K562 (cell line): Measurements from ENCODE around the gene RNU6-8. TPM values are rescaled to one million over a fixed set of nuclear protein-coding genes. Genes with fewer than 3 reads are reported as not detected.

Experiments
- ATAC-seq: fragments of 200-7000 bp; cut with Tn5 transposase; 3 replicates; pipeline ENCODE4 v1.9.1; 2020; ENCODE audit warnings: moderate library complexity
- BruUV-seq: library from RNA; stranded (reverse); fragments of 400-500 nt; replicated peaks from 2 replicates; lab custom pipeline; 2021; lab: Mats Ljungman, UMichigan
- CTCF ChIA-PET: fragments of 300-600 bp; formaldehyde crosslinking; extraction: SDS; loops from one replicate; lab custom pipeline; 2021; ENCODE audit warnings: low intra/inter-chr PET ratio; lab: Yijun Ruan, JAX
- POLR2A ChIA-PET: fragments of 300-600, 350-650 bp; sonication (Branson Sonifier 250); formaldehyde crosslinking; extraction: SDS; loops from one replicate; lab custom pipeline; 2021; ENCODE audit warnings: antibody characterized with exemption, inconsistent platforms; lab: Yijun Ruan, JAX
- DNase-seq, 4 experiments: peaks; one replicate each; pipeline versions ENCODE4 v3.0.0 to v3.0.0-alpha.2; 2011 to 2018; ENCODE audit warnings: low spot score in 3 of 4, mixed read lengths in 3 of 4; ENCODE audit errors: extremely low read depth in 1 of 4
- FAIRE-seq: peaks from 2 replicates; lab custom pipeline; 2011; peaks lifted over from hg19 to GRCh38; lab: Jason Lieb, UNC
- H2AFZ ChIP-seq: 2 replicates; pipeline ENCODE4 v1.6.0; 2011; ENCODE audit warnings: low read depth, low read length, control low read depth, inconsistent platforms
- H3K27ac ChIP-seq: fragments of 200-600 bp; 3 replicates; pipeline ENCODE4 v1.8.0; 2011; ENCODE audit warnings: low read depth, mild to moderate bottlenecking, control low read depth, inconsistent platforms, low read length, moderate library complexity, mixed read lengths; ENCODE audit errors: extremely low read depth
- H3K27me3 ChIP-seq, 2 experiments: fragments of 300-600 bp in 1 of 2; 2 replicates in 1 of 2; 3 replicates in 1 of 2; pipeline versions ENCODE4 v1.6.0 to v1.8.0; 2011; ENCODE audit warnings: inconsistent platforms in 2 of 2, low read length in 2 of 2, mild to moderate bottlenecking in 1 of 2, mixed read lengths in 1 of 2, moderate library complexity in 1 of 2; ENCODE audit not compliant: control insufficient read depth in 2 of 2, insufficient read depth in 2 of 2
- H3K36me3 ChIP-seq: fragments of 300-600 bp; 3 replicates; pipeline ENCODE4 v1.8.0; 2011; ENCODE audit warnings: mild to moderate bottlenecking, low read length, inconsistent platforms; ENCODE audit not compliant: control insufficient read depth, insufficient read depth
- H3K4me1 ChIP-seq, 2 experiments: fragments of 200-600 bp in 1 of 2; replicated peaks in 1 of 2; 2 replicates in 1 of 2; 3 replicates in 1 of 2; pipeline versions ENCODE4 v1.5.1 to v1.8.0; 2011; ENCODE audit warnings: inconsistent platforms in 2 of 2, low read length in 2 of 2, mild to moderate bottlenecking in 1 of 2, mixed read lengths in 1 of 2, moderate library complexity in 1 of 2; ENCODE audit not compliant: control insufficient read depth in 2 of 2, insufficient read depth in 2 of 2
- H3K4me2 ChIP-seq: 2 replicates; pipeline ENCODE4 v1.6.1; 2011; ENCODE audit warnings: low read length, control low read depth, inconsistent platforms, mixed read lengths; ENCODE audit not compliant: insufficient read depth
- H3K4me3 ChIP-seq: fragments of 200-600 bp; sonication (generic), shearing (Covaris generic); 2 replicates; pipeline ENCODE4 v1.5.1; 2016; ENCODE audit warnings: control low read depth, inconsistent platforms
- H3K79me2 ChIP-seq: fragments of 200-600 bp; 3 replicates; pipeline ENCODE4 v1.8.0; 2011; ENCODE audit warnings: low read length, inconsistent platforms; ENCODE audit not compliant: control insufficient read depth, insufficient read depth
- H3K9ac ChIP-seq, 2 experiments: 2 replicates each; pipeline versions ENCODE4 v1.6.0 to v1.6.1; 2011; ENCODE audit warnings: low read depth in 2 of 2, low read length in 2 of 2, control low read depth in 1 of 2, inconsistent platforms in 1 of 2, mild to moderate bottlenecking in 1 of 2, mixed read lengths in 1 of 2; ENCODE audit not compliant: insufficient read depth in 1 of 2
- H3K9me1 ChIP-seq: one replicate; pipeline ENCODE4 v1.6.0; 2011; ENCODE audit warnings: inconsistent platforms, mild to moderate bottlenecking, low read length, moderate library complexity; ENCODE audit not compliant: control insufficient read depth, insufficient read depth
- H3K9me3 ChIP-seq: replicated peaks from 2 replicates; pipeline ENCODE4 v1.5.1; 2011; ENCODE audit warnings: low read depth, low read length, inconsistent platforms; ENCODE audit not compliant: control insufficient read depth, insufficient read depth
- H4K20me1 ChIP-seq: replicated peaks from 2 replicates; pipeline ENCODE4 v1.6.1; 2011; ENCODE audit warnings: low read length, inconsistent platforms, mixed read lengths; ENCODE audit not compliant: control insufficient read depth, insufficient read depth
- BRF2 ChIP-seq: IDR thresholded peaks from 3 replicates; pipeline ENCODE4 v1.6.1; 2011; ENCODE audit warnings: borderline replicate concordance, mild to moderate bottlenecking; ENCODE audit not compliant: insufficient read length, insufficient read depth
- CBX5 ChIP-seq: IDR thresholded peaks from 2 replicates; pipeline ENCODE4 v1.6.1; 2014; ENCODE audit warnings: low read depth, borderline replicate concordance
- CTCFL ChIP-seq: IDR thresholded peaks from 2 replicates; pipeline ENCODE4 v1.6.1; 2011; ENCODE audit warnings: borderline replicate concordance, low read depth, mild to moderate bottlenecking, moderate library complexity, low read length; ENCODE audit not compliant: insufficient read depth, poor library complexity, severe bottlenecking
- ETV1 ChIP-seq: fragments of 450-650 bp; conservative IDR thresholded peaks from 2 replicates; pipeline ENCODE4 v1.6.1; 2016; ENCODE audit warnings: missing genetic modification characterization, control low read depth, low read depth, missing compliant biosample characterization
- FIP1L1 ChIP-seq: fragments of 200-400 bp; formaldehyde crosslinking; IDR thresholded peaks from 2 replicates; pipeline ENCODE4 v1.6.1; 2018; ENCODE audit warnings: mild to moderate bottlenecking, low read depth, low read length; ENCODE audit not compliant: poor library complexity, severe bottlenecking
- FOXO4 ChIP-seq: fragments of 450-650 bp; formaldehyde crosslinking; IDR thresholded peaks from 2 replicates; pipeline ENCODE4 v1.4.0; 2020; ENCODE audit warnings: mild to moderate bottlenecking, moderate library complexity
- MLLT1 ChIP-seq, 2 experiments: fragments of 450-650 bp; IDR thresholded peaks; 2 replicates each; pipeline ENCODE4 v1.6.1; 2016
- NFIC ChIP-seq: fragments of 450-650 bp; IDR thresholded peaks from 2 replicates; pipeline ENCODE4 v1.6.1; 2017; ENCODE audit warnings: mild to moderate bottlenecking, inconsistent platforms
- POLR2H ChIP-seq: IDR thresholded peaks from 2 replicates; pipeline ENCODE4 v1.6.1; 2016; ENCODE audit warnings: missing genetic modification characterization, low read depth, mild to moderate bottlenecking, control low read depth, missing compliant biosample characterization, moderate library complexity
- PYGO2 ChIP-seq: fragments of 450-650 bp; IDR thresholded peaks from 2 replicates; pipeline ENCODE4 v1.6.1; 2016; ENCODE audit warnings: mild to moderate bottlenecking, missing genetic modification characterization, moderate library complexity, missing compliant biosample characterization
- SMAD3 ChIP-seq: fragments of 450-650 bp; formaldehyde crosslinking; conservative IDR thresholded peaks from 2 replicates; pipeline ENCODE4 v1.4.0; 2020; ENCODE audit warnings: mild to moderate bottlenecking
- SMC3 ChIP-seq: conservative IDR thresholded peaks from 2 replicates; pipeline ENCODE4 v1.6.1; 2011; ENCODE audit warnings: low read depth, low read length, improper control_type of control experiment; ENCODE audit not compliant: insufficient read depth
- SPI1 ChIP-seq: IDR thresholded peaks from 2 replicates; pipeline ENCODE4 v1.6.1; 2011; ENCODE audit warnings: low read depth, low read length, control low read depth, borderline replicate concordance
- SRSF7 ChIP-seq: fragments of 200-400 bp; formaldehyde crosslinking; optimal IDR thresholded peaks from 2 replicates; pipeline ENCODE3; 2017; ENCODE audit warnings: mild to moderate bottlenecking, low read depth, low read length
- THRAP3 ChIP-seq: fragments of 450-650 bp; IDR thresholded peaks from 2 replicates; pipeline ENCODE4 v1.6.1; 2016; ENCODE audit warnings: mild to moderate bottlenecking, inconsistent platforms, borderline replicate concordance
- WGBS: fragments of 100-300 bp; shearing (Covaris generic); methylation state at CpG from one replicate; pipeline ENCODE4 v1.1.6; 2016; ENCODE audit warnings: low coverage, mixed read lengths; ENCODE audit not compliant: insufficient coverage; ENCODE audit errors: missing lambda C conversion rate; 5-methylcytosine and 5-hydroxymethylcytosine counted together
- in situ Hi-C: fragments of 300-500 bp; cut with MboI; formaldehyde crosslinking; loops from 4 replicates; pipeline ENCODE4 v1.15.0; 2018; ENCODE audit warnings: inconsistent platforms, mixed read lengths
- intact Hi-C: fragments of 100-400 bp; cut with micrococcal nuclease; formaldehyde crosslinking; loops from 2 replicates; pipeline ENCODE4 v1.14.2; 2022
- polyA plus RNA-seq, 8 experiments: library from polyadenylated mRNA; depleted of rRNA in 4 of 8; stranded (reverse) in 5 of 8; unstranded in 3 of 8; fragments of >200 nt; fragmentation: Nextera tagmentation in 2 of 8; fragmentation: Illumina TruSeq in 1 of 8; extraction: Ambion mirVana in 2 of 8; extraction: Trizol in 1 of 8; gene quantifications; 2 replicates each; pipeline versions ENCODE4 v1.2.1 to v1.2.3, GENCODE V29; 2011 to 2014; ENCODE audit warnings: inconsistent platforms in 1 of 8, missing spikeins in 1 of 8
- total RNA-seq, 7 experiments: library from RNA; depleted of rRNA in 6 of 7; stranded (reverse); fragments of >200 nt in 6 of 7; fragmentation: Illumina TruSeq in 2 of 7; extraction: Trizol in 2 of 7; gene quantifications; 2 replicates each; pipeline versions ENCODE4 v1.2.1 to v1.2.3, GENCODE V29; 2011 to 2021; ENCODE audit warnings: low replicate concordance in 1 of 7

Gene RNU6-8
- total and polyA plus RNA-seq, 9 of the 15 experiments (the other 6 are each of a cell fraction or from before 2014, with no cell fraction given): not detected

GRCh38 chr14:32200368-32201192 lies 2.5 kb downstream of the RNU6-8 start:
- Histone ChIP-seq H3K36me3 (no peaks in the 10 kb centered on the region), H2AFZ (peak overlapping the region; percentile 97), H3K27me3 (no peaks in the 10 kb centered on the region; a peak in 1 of 5 replicates), H3K27ac (no peak overlapping the region), H3K4me1 (peaks cover 3 to 8% of the 10 kb centered on the region in 2 experiments; a peak in 3 of 5 replicates), H3K79me2 (no peaks in the 10 kb centered on the region), H3K9me1 (no peaks in the 10 kb centered on the region), H3K4me2 (peak overlapping the region; percentile 91), H3K9ac (peak overlapping the region; percentile 53 to 92), H3K9me3 (no peaks in the 10 kb centered on the region), H4K20me1 (no peaks in the 10 kb centered on the region), H3K4me3 (peak overlapping the region; percentile 62)
- no peak for FAIRE-seq
- BruUV-seq: no TSS peak
- ChIA-PET POLR2A (interaction anchor here (1.4 kb wide), 1 partner anchor 123 kb away, joined by 4 read pairs; the partner anchor contains the start of gene ARHGAP5), CTCF (no interaction called here)
- no peak for ATAC-seq
- DNase-seq: no peak
- in situ Hi-C loops: loop anchor here (5.0 kb wide), 1 partner anchor 118 kb away; no protein-coding TSS in a partner anchor
- intact Hi-C loops: no loop called here
- 3% methylated on average over 14 of the region's 14 CpGs for WGBS
- TF ChIP-seq PYGO2 (no peak), SMC3 (no peak), SPI1 (0 out of 2 replicates have a peak, but pooled peaks have one; percentile 10), POLR2H (tag) (no peak), NFIC (no peak), FOXO4 (CRISPR knock-in tag) (no peak), FIP1L1 (no peak), BRF2 (no peak), ETV1 (no peak), MLLT1 (IDR thresholded peaks at IDR 0.05) (no peak), CBX5 (no peak), SRSF7 (no peak), SMAD3 (CRISPR knock-in tag) (no peak), CTCFL (no peak), THRAP3 (no peak)
